Activated T-helper 2 cell treated with anti-CD3 and anti-CD28 coated beads, Interferon-gamma antibody, Interleukin-2, Interleukin-4, amounts not matched to agents 10 μg/mL and 5 μg/mL and 100 μg/mL, durations not matched to agents 14 hours and 24 hours and 36 hours (primary cell): ENCODE measurements around the gene TEX22. TPM values are rescaled to one million over a fixed set of nuclear protein-coding genes. Genes with fewer than 3 reads are reported as not detected.

ENCODE experiments used
- DNase-seq: peaks from one replicate; pipeline ENCODE4 v3.0.0; 2021; ENCODE audit warnings: low spot score
- H3K27ac Mint-ChIP-seq: one replicate; pipeline ENCODE4 v1.8.0; 2021; ENCODE audit warnings: mixed read lengths
- H3K27me3 Mint-ChIP-seq: one replicate; pipeline ENCODE4 v1.8.0; 2021; ENCODE audit warnings: low read depth, mixed read lengths
- H3K36me3 Mint-ChIP-seq: one replicate; pipeline ENCODE4 v1.8.0; 2021; ENCODE audit warnings: low read depth, mixed read lengths
- H3K4me1 Mint-ChIP-seq: one replicate; pipeline ENCODE4 v1.8.0; 2021; ENCODE audit warnings: low read depth, mixed read lengths
- H3K4me3 Mint-ChIP-seq: one replicate; pipeline ENCODE4 v1.8.0; 2021; ENCODE audit warnings: low read depth, mild to moderate bottlenecking, moderate library complexity, mixed read lengths
- H3K9me3 Mint-ChIP-seq: one replicate; pipeline ENCODE4 v1.8.0; 2021; ENCODE audit warnings: mixed read lengths
- intact Hi-C: fragments of 100-400 bp; cut with micrococcal nuclease; formaldehyde crosslinking; loops from one replicate; pipeline ENCODE4 v1.15.1; 2023
- total RNA-seq: library from RNA; stranded (reverse); gene quantifications from 2 replicates; pipeline ENCODE4 v1.2.3, GENCODE V29; 2022

Gene TEX22
- total RNA-seq, 1 donor from 2014 or later = 5.0 TPM

DNA sequence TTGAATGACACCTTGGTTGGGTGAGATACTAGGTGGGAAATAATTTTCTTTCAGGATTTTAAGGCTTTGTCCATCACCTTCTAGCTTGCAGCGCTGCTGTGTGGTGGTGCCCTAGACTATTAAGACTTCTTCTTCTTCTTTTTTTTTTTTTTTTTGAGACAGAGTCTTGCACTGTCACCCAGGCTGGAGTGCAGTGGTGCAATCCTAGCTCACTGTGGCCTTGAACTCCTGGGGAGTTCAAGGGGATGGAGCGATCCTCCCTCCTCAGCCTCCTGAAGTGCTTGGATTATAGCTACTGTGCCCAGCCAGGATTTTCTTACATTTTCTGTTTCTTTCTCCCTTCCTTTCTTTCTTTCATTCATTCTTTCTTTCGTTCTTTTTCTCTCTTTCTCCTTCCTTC is 11.0 kb downstream of the TEX22 start:
- H3K27me3 Mint-ChIP-seq = peaks cover 25% of the 10 kb centered on the region
- H3K27ac Mint-ChIP-seq = no peak overlapping the region
- H3K36me3 Mint-ChIP-seq = peaks cover 16% of the 10 kb centered on the region
- DNase-seq = no peak
- H3K4me1 Mint-ChIP-seq = peaks cover 13% of the 10 kb centered on the region
- H3K4me3 Mint-ChIP-seq = no peak overlapping the region
- H3K9me3 Mint-ChIP-seq = no peaks in the 10 kb centered on the region
- intact Hi-C loops = no loop called here

DNA sequence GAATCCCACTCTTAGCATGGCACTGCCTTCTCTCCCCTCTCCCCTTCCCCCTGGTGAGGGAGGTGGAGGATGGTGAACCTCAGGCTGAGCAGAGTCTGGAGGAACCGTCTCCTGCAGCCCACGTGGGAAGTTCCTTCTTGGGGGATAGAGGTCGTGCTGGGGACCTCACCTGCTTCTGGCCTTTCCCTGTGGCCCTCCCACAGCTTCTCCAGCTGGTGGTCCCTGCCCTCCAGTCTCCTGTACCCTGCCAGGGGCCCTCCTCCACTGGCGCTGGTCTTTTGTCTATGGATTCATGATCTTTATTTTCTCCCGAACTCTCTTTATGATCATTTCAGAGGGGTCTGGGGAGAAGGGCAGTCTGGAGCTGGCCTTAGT is 12.3 kb downstream of the TEX22 start:
- H3K36me3 Mint-ChIP-seq = peaks cover 11% of the 10 kb centered on the region
- H3K4me3 Mint-ChIP-seq = no peak overlapping the region
- no peaks in the 10 kb centered on the region for H3K9me3 Mint-ChIP-seq
- intact Hi-C loops = no loop called here
- no peak for DNase-seq
- no peak overlapping the region for H3K27ac Mint-ChIP-seq
- peaks cover 6% of the 10 kb centered on the region for H3K4me1 Mint-ChIP-seq
- peaks cover 25% of the 10 kb centered on the region for H3K27me3 Mint-ChIP-seq

GRCh38 chr14:105411017-105411941 is 12.9 kb downstream of the TEX22 start:
- Mint-ChIP-seq H3K27ac (no peak overlapping the region), H3K4me1 (peaks cover 7% of the 10 kb centered on the region), H3K9me3 (no peaks in the 10 kb centered on the region), H3K36me3 (peaks cover 7% of the 10 kb centered on the region), H3K4me3 (peak overlapping the region; percentile 8), H3K27me3 (peaks cover 25% of the 10 kb centered on the region)
- DNase-seq = no peak
- intact Hi-C loops = no loop called here

DNA sequence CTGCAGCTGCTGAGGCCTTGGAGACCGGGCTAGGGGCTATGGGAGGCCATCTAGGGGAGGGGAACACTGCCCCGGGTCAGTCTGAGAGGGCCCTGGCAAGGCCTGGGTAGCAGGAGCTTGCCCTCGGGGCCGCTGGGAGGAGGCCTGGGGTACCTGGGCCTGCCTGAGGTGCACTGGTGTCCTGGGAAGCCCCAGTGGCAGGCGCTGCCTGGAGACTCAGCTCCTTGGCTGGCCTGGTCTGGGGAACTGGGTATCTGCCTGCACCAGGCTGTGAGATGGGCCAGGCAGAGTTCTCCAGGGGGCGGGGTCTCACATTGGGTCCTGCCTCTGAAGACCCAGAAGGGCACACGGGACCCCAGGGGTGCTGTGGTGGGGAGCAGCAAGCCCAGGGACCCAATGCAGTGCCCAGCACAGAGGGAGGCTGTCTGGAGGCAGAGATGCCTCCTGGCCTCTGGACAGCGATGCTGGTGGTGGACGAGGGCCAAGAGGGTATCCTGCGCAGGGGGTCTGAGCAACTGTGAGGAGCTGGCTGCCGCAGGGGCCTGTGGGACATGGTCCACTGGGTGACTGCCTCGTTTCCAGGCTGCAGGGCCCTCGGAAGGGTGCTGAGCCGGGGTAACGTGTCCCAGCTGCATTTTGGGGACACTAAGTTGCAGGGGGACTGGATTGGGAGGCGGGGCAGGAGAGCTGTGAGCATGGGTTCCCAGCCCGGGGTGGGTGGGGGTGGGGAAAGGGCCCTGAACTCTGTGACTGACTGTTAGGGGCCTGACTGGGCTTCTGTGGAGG is 13.8 kb downstream of the TEX22 start:
- peaks cover 25% of the 10 kb centered on the region for H3K27me3 Mint-ChIP-seq
- no peak overlapping the region for H3K27ac Mint-ChIP-seq
- peaks cover 7% of the 10 kb centered on the region for H3K4me1 Mint-ChIP-seq
- intact Hi-C loops = no loop called here
- peaks cover 7% of the 10 kb centered on the region for H3K36me3 Mint-ChIP-seq
- H3K9me3 Mint-ChIP-seq = no peaks in the 10 kb centered on the region
- DNase-seq = no peak
- H3K4me3 Mint-ChIP-seq = no peak overlapping the region

DNA sequence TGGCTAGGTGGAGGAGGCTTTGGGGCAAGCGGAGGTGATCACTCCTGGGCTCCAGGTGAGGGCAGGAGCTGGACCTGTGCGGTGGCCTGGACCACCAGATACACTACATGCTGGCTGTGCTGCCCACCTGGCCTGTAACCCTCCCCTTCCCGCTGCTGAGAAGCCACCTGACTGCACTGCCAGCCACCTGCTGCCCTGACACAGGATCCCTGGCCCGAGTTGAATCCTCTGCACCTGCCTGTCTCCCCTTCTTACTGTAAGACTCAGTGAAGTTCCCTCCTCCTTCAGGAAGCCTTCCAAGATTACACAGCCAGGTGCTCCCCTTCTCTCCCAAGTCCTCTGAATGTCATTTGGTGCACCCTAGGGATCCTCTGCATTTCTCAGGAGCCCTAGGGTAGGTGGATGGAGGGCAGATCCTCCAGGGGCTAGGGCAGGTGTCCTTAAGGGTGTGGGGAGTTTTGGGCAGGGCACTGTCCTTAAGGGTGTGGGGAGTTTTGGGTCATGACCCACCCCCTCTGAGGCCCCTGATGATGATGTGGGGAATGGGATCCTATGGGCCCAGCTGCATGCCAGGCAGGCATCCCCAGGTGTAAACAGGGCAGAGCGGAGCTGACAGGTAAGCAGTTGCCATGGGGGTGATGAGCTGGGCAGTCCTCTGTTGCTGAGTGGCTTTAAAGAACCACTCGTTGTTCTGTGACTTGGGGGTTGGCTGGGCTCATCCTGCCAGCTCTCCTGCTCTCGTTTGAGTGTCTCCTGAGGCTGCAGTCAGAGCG is 14.6 kb downstream of the TEX22 start:
- no peak overlapping the region for H3K27ac Mint-ChIP-seq
- no peaks in the 10 kb centered on the region for H3K9me3 Mint-ChIP-seq
- H3K4me1 Mint-ChIP-seq = peaks cover 7% of the 10 kb centered on the region
- H3K27me3 Mint-ChIP-seq = peaks cover 25% of the 10 kb centered on the region
- peak overlapping the region; percentile 17 for H3K4me3 Mint-ChIP-seq
- peaks cover 7% of the 10 kb centered on the region for H3K36me3 Mint-ChIP-seq
- intact Hi-C loops = no loop called here
- DNase-seq = no peak

- Mint-ChIP-seq H3K9me3 (no peaks in the 10 kb centered on the region), H3K36me3 (peaks cover 7% of the 10 kb centered on the region)
Measured at GRCh38 chr14:105413544-105413886, 15.2 kb downstream of the TEX22 start.

DNA sequence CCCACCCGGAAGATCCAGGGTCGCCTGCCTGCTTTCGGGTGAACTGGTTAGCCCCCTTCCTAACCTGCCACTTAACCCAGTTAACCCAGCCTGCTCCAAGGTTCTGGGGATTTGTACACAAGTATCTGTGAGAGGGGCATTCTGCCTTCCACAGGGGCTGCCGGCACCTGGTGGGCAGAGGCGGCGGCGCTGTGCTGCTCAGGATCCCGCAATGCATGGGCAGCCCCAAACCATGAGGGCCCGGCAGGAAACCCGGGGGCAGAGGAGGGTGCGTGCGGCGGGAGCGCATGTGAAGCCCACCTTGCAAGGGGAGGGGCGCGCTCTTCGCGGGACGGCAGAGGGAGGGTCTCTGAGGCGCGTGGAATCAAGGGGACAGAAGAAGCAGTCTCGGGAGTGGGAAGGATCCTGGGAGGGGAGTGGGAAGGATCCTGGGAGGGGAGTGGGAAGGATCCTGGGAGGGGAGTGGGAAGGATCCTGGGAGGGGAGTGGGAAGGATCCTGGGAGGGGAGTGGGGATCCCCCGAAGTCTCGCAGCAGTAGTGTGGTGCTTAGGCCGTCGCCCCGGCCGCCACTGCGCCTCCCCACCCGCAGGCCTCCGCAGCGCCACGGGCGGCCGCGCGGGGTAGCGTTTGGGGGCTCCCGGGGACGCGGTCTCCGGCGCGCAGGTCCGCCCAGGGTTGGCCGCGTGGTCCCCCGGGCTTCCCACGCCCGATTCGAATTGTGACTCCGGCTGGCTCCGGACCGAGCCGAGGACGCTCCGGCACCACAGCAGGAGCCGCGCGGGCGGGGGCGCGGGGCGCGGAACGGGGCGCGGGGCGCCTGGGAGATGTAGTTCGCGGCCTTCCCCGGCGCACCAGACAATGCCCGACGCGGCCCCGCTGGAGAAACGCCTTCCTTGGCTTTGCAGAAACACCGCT is 16.4 kb downstream of the TEX22 start:
- peak; percentile 56 for DNase-seq

More at GRCh38 chr14:105413544-105413886, 15.2 kb downstream of the TEX22 start:
- peaks cover 25% of the 10 kb centered on the region for H3K27me3 Mint-ChIP-seq
- intact Hi-C loops = no loop called here
- no peak overlapping the region for H3K27ac Mint-ChIP-seq
- no peak for DNase-seq
- no peak overlapping the region for H3K4me3 Mint-ChIP-seq
- H3K4me1 Mint-ChIP-seq = peaks cover 7% of the 10 kb centered on the region

GRCh38 chr14:105415481-105416428 is 17.4 kb downstream of the TEX22 start:
- peaks cover 14% of the 10 kb centered on the region for H3K27me3 Mint-ChIP-seq
- H3K4me1 Mint-ChIP-seq = peaks cover 7% of the 10 kb centered on the region
- intact Hi-C loops = loop anchor here (2.0 to 5.0 kb wide), 2 partner anchors 17 to 72 kb away; partner anchors contain the start of genes CRIP1 and TEX22
- peak overlapping the region; percentile 71 for H3K4me3 Mint-ChIP-seq
- H3K27ac Mint-ChIP-seq = no peak overlapping the region
- no peaks in the 10 kb centered on the region for H3K9me3 Mint-ChIP-seq
- peaks cover 3% of the 10 kb centered on the region for H3K36me3 Mint-ChIP-seq
- DNase-seq = no peak

More for the DNA sequence above, 16.4 kb downstream of the TEX22 start:
- H3K27me3 Mint-ChIP-seq = peaks cover 22% of the 10 kb centered on the region
- H3K9me3 Mint-ChIP-seq = no peaks in the 10 kb centered on the region
- intact Hi-C loops = loop anchor here (2.0 to 5.0 kb wide), 2 partner anchors 16 to 73 kb away; partner anchors contain the start of genes CRIP1 and TEX22
- peak overlapping the region; percentile 71 for H3K4me3 Mint-ChIP-seq
- H3K27ac Mint-ChIP-seq = no peak overlapping the region
- H3K36me3 Mint-ChIP-seq = peaks cover 7% of the 10 kb centered on the region
- H3K4me1 Mint-ChIP-seq = peaks cover 7% of the 10 kb centered on the region

- H3K9me3 Mint-ChIP-seq = no peaks in the 10 kb centered on the region
- no peak overlapping the region for H3K27ac Mint-ChIP-seq
- peaks cover 8% of the 10 kb centered on the region for H3K27me3 Mint-ChIP-seq
- H3K4me3 Mint-ChIP-seq = no peak overlapping the region
- H3K4me1 Mint-ChIP-seq = peaks cover 7% of the 10 kb centered on the region
- no peak for DNase-seq
- peaks cover 3% of the 10 kb centered on the region for H3K36me3 Mint-ChIP-seq
- intact Hi-C loops = loop anchor here (5.0 kb wide), 1 partner anchor 71 kb away; the partner anchor contains the start of gene CRIP1
Measured at GRCh38 chr14:105416671-105417070, 18.3 kb downstream of the TEX22 start.

DNA sequence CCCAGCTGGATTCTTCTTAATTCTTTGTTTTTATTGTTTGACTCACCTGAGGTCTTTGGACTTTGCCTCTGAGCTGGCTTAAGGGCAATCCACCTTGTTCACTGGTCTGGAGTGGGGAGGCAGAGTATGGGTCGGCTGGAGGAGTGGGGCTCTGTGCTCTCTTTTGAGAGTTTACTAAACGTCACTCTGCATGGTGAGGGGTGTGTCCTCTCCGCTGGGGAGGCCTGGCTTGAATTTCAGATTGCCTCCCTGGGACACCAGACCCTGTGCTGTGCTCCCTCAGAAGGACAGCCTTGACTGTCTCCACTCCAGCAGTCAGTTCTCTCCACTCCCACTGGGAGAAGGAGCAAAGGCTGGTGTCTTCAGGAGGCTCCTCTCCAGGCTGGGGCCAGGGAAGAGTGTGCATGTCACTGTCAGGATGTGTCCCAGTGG is 19.4 kb downstream of the TEX22 start:
- Mint-ChIP-seq H3K4me3 (no peak overlapping the region), H3K27ac (no peak overlapping the region)

More for the DNA sequence above, 19.4 kb downstream of the TEX22 start:
- no peak for DNase-seq
- H3K36me3 Mint-ChIP-seq = peaks cover 12% of the 10 kb centered on the region
- intact Hi-C loops = loop anchor here (5.0 kb wide), 1 partner anchor 70 kb away; the partner anchor contains the start of gene CRIP1
- H3K9me3 Mint-ChIP-seq = no peaks in the 10 kb centered on the region
- peaks cover 17% of the 10 kb centered on the region for H3K4me1 Mint-ChIP-seq
- peaks cover 6% of the 10 kb centered on the region for H3K27me3 Mint-ChIP-seq
